Adrenal gland (tissue), 5 donors: ENCODE results near the gene NETO2.

Experiments
- CTCF ChIP-seq, 6 experiments: fragments of 450-650 bp in 4 of 6; fragments of 200-600 bp in 2 of 6; sonication (generic) in 1 of 6; IDR thresholded peaks; 1 replicate in 5 of 6; 2 replicates in 1 of 6; pipeline versions ENCODE4 v1.5.1 to v1.8.0; 2016 to 2021; ENCODE audit warnings: antibody characterized with exemption in 6 of 6, mild to moderate bottlenecking in 2 of 6, moderate library complexity in 1 of 6
- POLR2A ChIP-seq, 2 donors: fragments of 450-650 bp; IDR thresholded peaks; one replicate each; pipeline ENCODE4 v1.6.1; 2017; ENCODE audit warnings: antibody characterized with exemption in 2 of 2, mild to moderate bottlenecking in 2 of 2, moderate library complexity in 1 of 2
- donor health status: DM: no; HTN: no; CAD: no.

GRCh38 chr16:47065766-47066688 lies 77.7 kb downstream of the NETO2 start:
- TF ChIP-seq CTCF (IDR thresholded peaks at IDR 0.05) (no peak), POLR2A (IDR thresholded peaks at IDR 0.05) (no peak)
